HCT116 (cell line): ENCODE data around the gene DNM1.

Experiments used
- EZH2 ChIP-seq: fragments of 200-600 bp; sonication (generic); IDR thresholded peaks from 2 replicates; pipeline ENCODE4 v1.6.1; 2017; ENCODE audit warnings: antibody characterized with exemption, mixed run types
- POLR2A ChIP-seq: IDR thresholded peaks from 2 replicates; pipeline ENCODE4 v1.7.0; 2011; ENCODE audit warnings: borderline replicate concordance; ENCODE audit not compliant: insufficient read depth, insufficient read length; ENCODE audit errors: extremely low read depth
- POLR2AphosphoS5 ChIP-seq: IDR thresholded peaks from 2 replicates; pipeline ENCODE4 v1.6.1; 2011; ENCODE audit warnings: mild to moderate bottlenecking, low read depth, low read length, moderate library complexity
- RAD21 ChIP-seq: IDR thresholded peaks from 2 replicates; pipeline ENCODE4 v1.6.1; 2012; ENCODE audit warnings: low read depth, mild to moderate bottlenecking
- TCF7L2 ChIP-seq: IDR thresholded peaks from 2 replicates; pipeline ENCODE4 v1.7.0; 2011; ENCODE audit warnings: borderline replicate concordance, inconsistent platforms; ENCODE audit not compliant: insufficient read depth, insufficient read length; ENCODE audit errors: extremely low read depth
- YY1 ChIP-seq: IDR thresholded peaks from 2 replicates; pipeline ENCODE4 v1.6.1; 2011; ENCODE audit warnings: low read length, low read depth, moderate library complexity, mild to moderate bottlenecking; ENCODE audit not compliant: insufficient replicate concordance; ENCODE audit errors: extremely low read depth
- ZFX ChIP-seq: fragments of 450-650 bp; IDR thresholded peaks from 2 replicates; pipeline ENCODE4 v1.6.1; 2017
- TF ChIP-seq, protein P1 (sequence below), 3 experiments: fragments of 200-600 bp in 1 of 3; sonication (generic) in 1 of 3; IDR thresholded peaks in 2 of 3; conservative IDR thresholded peaks in 1 of 3; 2 replicates each; pipeline ENCODE4 v1.5.1; 2012 to 2017; ENCODE audit warnings: low read depth in 2 of 3, low read length in 2 of 3, antibody characterized with exemption in 1 of 3, borderline replicate concordance in 1 of 3, control low read depth in 1 of 3, mild to moderate bottlenecking in 1 of 3, mixed read lengths in 1 of 3, mixed run types in 1 of 3, moderate library complexity in 1 of 3; ENCODE audit not compliant: insufficient read depth in 1 of 3

DNA sequence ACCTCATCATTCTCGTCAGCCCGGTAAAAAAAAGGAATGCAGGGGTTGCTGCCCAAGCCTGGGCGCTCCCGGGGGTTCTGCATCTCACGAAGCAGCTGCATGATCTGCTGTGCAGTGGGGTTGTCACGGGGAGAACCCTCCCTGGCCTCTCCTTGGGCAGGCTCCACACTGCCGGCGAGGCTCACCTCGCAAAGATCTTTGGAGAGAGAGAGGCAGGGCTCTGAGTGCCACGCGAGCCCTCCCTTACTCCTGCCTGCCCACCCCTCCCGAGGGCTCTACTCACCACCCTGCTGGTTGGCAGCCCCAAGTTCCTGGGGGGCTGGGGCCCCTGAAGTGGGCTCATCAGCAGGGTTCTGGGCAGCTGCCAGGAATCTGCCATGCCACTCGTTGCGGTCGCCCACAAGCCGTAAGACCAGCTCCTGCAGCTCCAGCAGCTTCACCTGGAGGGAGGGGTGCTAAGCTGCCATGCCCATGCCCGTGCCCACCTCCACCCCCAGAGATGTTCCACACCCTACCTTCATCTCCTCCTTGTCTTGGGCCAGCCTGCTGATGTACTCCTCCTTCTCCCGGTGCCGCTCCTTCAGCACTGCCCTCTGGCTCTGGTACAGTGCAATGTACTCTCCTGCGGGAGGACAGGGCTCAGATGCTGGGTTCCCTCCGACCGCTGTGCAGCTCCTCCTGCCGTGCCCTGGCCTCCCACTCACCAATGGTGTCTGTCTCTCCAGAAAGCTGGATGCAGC is 54.1 kb downstream of the DNM1 start:
- TF ChIP-seq, protein P1, sequence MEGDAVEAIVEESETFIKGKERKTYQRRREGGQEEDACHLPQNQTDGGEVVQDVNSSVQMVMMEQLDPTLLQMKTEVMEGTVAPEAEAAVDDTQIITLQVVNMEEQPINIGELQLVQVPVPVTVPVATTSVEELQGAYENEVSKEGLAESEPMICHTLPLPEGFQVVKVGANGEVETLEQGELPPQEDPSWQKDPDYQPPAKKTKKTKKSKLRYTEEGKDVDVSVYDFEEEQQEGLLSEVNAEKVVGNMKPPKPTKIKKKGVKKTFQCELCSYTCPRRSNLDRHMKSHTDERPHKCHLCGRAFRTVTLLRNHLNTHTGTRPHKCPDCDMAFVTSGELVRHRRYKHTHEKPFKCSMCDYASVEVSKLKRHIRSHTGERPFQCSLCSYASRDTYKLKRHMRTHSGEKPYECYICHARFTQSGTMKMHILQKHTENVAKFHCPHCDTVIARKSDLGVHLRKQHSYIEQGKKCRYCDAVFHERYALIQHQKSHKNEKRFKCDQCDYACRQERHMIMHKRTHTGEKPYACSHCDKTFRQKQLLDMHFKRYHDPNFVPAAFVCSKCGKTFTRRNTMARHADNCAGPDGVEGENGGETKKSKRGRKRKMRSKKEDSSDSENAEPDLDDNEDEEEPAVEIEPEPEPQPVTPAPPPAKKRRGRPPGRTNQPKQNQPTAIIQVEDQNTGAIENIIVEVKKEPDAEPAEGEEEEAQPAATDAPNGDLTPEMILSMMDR (IDR thresholded peaks at IDR 0.05 in 2 of 3, conservative IDR thresholded peaks at IDR 0.05 in 1 of 3; ENCODE audit: borderline replicate concordance in 1 of 3, insufficient read depth in 1 of 3, low read depth in 2 of 3, low read length in 2 of 3) = no peak
- TF ChIP-seq ZFX = no peak
- TF ChIP-seq POLR2A = no peak
- TF ChIP-seq RAD21 = no peak
- TF ChIP-seq POLR2AphosphoS5 = no peak
- no peak for TF ChIP-seq EZH2
- TF ChIP-seq YY1 = no peak
- TF ChIP-seq TCF7L2 = no peak
